GM19395 (cell line): Measurements from ENCODE around the gene TNK1.
A peak's percentile ranks its signal among the peaks of the same experiment; 100 is the strongest.

Source experiments
- ATAC-seq: cut with Tn5 transposase; IDR thresholded peaks from one replicate; pipeline ENCODE4 v1.9.1; 2021; ENCODE audit warnings: mild to moderate bottlenecking, moderate library complexity; ENCODE audit not compliant: unreplicated experiment

The TNK1 gene

DNA sequence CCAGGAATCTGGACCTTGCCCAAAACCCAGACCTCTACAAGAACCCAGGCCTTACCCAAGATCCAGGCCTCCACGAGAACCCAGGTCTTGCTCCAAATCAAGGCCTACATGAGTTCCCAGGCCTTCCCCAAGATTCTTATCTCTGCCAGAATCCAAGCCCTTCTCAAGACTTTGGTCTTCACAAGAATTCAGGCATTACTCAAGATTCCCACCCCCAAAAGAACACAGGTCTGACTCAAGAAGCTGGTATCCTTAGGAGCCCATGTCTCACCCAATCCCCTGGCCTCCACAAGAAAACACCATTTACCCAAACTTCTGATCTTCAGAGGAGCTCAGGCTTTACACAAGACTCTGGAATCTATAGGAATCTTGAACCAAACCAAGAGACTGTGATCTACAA is 50.3 kb downstream of the TNK1 start:
- no peak for ATAC-seq

DNA sequence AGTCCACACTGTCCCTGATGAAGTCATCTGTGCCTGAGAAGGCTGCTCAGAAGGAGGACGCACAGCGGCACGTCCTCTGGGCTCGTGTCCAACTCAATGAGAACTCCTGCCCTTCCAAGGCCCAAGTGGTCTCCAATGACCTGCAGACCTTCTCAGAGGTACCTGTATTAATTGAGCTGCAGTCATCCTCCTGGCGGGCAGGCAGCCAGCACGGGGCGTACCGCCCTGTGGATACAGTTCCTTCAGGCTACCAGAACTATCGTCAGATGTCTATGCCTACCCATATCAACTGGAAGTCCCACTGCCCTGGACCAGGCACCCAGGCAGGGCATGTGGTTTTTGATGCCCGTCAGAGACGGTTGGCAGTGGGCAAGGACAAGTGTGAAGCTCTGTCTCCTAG is 51.4 kb downstream of the TNK1 start:
- no peak for ATAC-seq

DNA sequence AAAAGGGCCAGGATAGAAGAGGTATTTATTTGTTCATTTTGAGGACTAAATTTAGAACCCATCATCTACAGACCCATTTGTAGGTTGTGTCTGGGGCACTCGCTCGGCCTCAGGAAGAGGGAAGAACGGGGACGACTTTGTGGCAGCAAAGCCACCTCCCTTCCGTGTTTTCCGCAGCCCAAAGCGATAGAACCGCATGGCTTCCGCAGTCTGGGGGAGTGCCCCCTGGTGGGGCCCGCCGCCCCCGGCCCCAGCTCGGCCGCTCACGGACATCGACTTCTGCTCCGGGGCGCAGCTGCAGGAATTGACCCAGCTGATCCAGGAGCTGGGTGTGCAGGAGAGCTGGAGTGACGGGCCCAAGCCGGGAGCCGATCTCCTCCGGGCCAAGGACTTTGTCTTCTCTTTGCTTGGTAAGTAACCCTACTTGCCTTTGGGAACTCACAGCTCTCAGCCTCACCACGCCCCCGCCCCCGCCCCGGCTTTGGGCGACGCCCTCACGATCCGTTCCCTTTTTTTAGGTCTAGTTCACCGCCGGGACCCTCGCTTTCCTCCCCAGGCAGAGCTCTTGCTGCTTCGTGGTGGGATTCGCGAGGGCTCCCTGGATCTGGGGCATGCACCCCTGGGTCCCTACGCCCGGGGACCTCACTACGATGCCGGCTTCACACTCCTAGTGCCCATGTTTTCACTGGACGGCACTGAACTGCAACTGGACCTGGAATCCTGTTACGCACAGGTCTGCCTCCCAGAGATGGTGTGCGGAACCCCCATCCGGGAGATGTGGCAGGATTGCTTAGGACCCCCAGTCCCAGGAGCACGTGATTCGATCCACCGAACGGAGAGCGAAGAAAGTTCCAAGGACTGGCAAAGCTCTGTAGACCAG is 55.0 kb downstream of the TNK1 start:
- peak; percentile 14 for ATAC-seq

- no peak for ATAC-seq
Observed at GRCh38 chr17:7436556-7437368, 55.9 kb downstream of the TNK1 start.

GRCh38 chr17:7437369-7437863 is 56.5 kb downstream of the TNK1 start:
- ATAC-seq = no peak

DNA sequence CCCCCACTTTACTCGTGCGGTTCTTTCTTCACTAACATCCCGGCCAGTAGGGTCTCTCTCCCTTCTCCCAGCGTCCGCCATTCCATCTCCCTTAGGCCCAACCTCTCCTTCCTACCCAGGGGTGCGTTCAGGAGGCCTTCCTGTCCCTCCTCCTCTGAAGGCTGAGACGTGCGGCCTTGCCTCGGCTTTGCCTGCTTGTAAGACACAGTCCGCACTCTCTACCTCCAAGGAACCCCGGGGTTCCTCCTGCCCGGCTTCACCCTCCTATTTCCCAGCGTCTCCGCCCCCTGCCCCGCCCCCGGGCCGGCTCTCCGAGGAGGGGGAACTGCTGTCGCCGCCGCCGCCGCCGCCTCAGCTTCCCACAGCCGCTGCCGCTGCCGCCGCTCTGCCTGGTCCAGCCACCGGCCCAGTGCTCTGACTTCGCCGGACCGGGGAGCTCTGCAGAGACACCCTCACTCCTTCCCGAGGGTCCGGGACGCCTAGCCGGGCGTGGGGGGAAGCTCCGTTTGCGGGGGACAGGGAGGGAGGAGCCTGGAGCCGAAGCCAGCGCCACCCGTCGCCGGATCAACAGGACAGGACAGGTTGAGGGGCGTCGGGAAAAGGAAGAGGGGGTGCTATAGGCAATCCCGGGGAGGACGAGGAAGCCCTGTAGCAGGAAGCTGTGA is 57.2 kb downstream of the TNK1 start:
- no peak for ATAC-seq

GRCh38 chr17:7438656-7439460 is 58.0 kb downstream of the TNK1 start:
- ATAC-seq = no peak
